Lung (tissue), 12 donors: ENCODE measurements around the gene AFF1. TPM values are rescaled to one million over a fixed set of nuclear protein-coding genes. Genes with fewer than 3 reads are reported as not detected.
A peak's percentile ranks its signal among the peaks of the same experiment; 100 is the strongest.

Source experiments
- ATAC-seq: fragments of 200-7000 bp; cut with Tn5 transposase; one replicate; pipeline ENCODE4 v1.9.1; 2020; ENCODE audit warnings: moderate number of reproducible peaks; ENCODE audit not compliant: insufficient read depth, low FRiP score
- DNase-seq, 3 donors: peaks; one replicate each; pipeline ENCODE4 v3.0.0-alpha.2; 2013 to 2017
- H3K27ac ChIP-seq, 2 donors: one replicate each; pipeline ENCODE4 v1.5.1; 2013; ENCODE audit warnings: mild to moderate bottlenecking in 2 of 2, moderate library complexity in 2 of 2, control low read depth in 1 of 2, inconsistent platforms in 1 of 2, low read depth in 1 of 2, low read length in 1 of 2
- H3K27me3 ChIP-seq, 3 donors: one replicate each; pipeline ENCODE4 v1.5.1; 2013; ENCODE audit warnings: low read length in 2 of 3; ENCODE audit not compliant: control insufficient read depth in 3 of 3, insufficient read depth in 3 of 3
- H3K36me3 ChIP-seq, 4 donors: one replicate each; pipeline ENCODE4 v1.5.1; 2013; ENCODE audit warnings: low read length in 4 of 4, mild to moderate bottlenecking in 1 of 4, moderate library complexity in 1 of 4; ENCODE audit not compliant: control insufficient read depth in 4 of 4, insufficient read depth in 4 of 4
- H3K4me1 ChIP-seq, 5 donors: one replicate each; pipeline ENCODE4 v1.5.1; 2013; ENCODE audit warnings: low read length in 5 of 5, mild to moderate bottlenecking in 2 of 5, moderate library complexity in 1 of 5; ENCODE audit not compliant: control insufficient read depth in 5 of 5, insufficient read depth in 5 of 5
- H3K4me3 ChIP-seq: one replicate; pipeline ENCODE4 v1.5.1; 2013; ENCODE audit warnings: mild to moderate bottlenecking, control low read depth, moderate library complexity
- H3K9ac ChIP-seq, 2 donors: one replicate each; pipeline ENCODE4 v1.5.1; 2013; ENCODE audit warnings: low read length in 2 of 2, control low read depth in 1 of 2; ENCODE audit not compliant: insufficient read depth in 1 of 2
- H3K9me3 ChIP-seq, 4 donors: one replicate each; pipeline ENCODE4 v1.5.1; 2013; ENCODE audit warnings: low read length in 3 of 4, mild to moderate bottlenecking in 1 of 4, moderate library complexity in 1 of 4; ENCODE audit not compliant: control insufficient read depth in 4 of 4, insufficient read depth in 3 of 4
- CTCF ChIP-seq: IDR thresholded peaks from 2 replicates; pipeline ENCODE4 v1.5.1; 2012; ENCODE audit warnings: mild to moderate bottlenecking; ENCODE audit errors: control extremely low read depth, extremely low read depth
- WGBS, 2 donors: extraction: QIAGEN DNeasy Blood & Tissue Kit; methylation state at CpG; one replicate each; pipeline ENCODE4 v1.1.7; 2013; 5-methylcytosine and 5-hydroxymethylcytosine counted together
- polyA plus RNA-seq, 2 donors: library from polyadenylated mRNA; stranded (reverse); fragments of 200-250 nt; gene quantifications; one replicate each; pipeline ENCODE4 v1.2.1, GENCODE V29; 2013
- total RNA-seq, 2 donors: library from RNA; depleted of rRNA in 1 of 2; stranded (reverse); fragments of >200 nt in 1 of 2; gene quantifications; one replicate each; pipeline ENCODE4 v1.2.1, GENCODE V29; 2014 to 2021
- donor health status: control.
- donor health status: control.
- donor health status: Bipolar disorder and iron deficiency.
- donor health status: healthy.
- donor health status: DM: yes; HTN: yes; CAD: no.

Gene AFF1
- total and polyA plus RNA-seq, 4 donors, result 9.5 to 79.0 (median 35.8) TPM

GRCh38 chr4:86944964-86945781 is 10.4 kb downstream of the AFF1 start:
- TF ChIP-seq CTCF, result no peak
- no peak for ATAC-seq
- Histone ChIP-seq H3K27ac (no peak overlapping the region), H3K9me3 (no peaks in the 10 kb centered on the region), H3K36me3 (peaks cover 0 to 2% (median 0%) of the 10 kb centered on the region in 4 donors), H3K4me1 (peaks cover 6 to 21% (median 11%) of the 10 kb centered on the region in 5 donors), H3K27me3 (no peaks in the 10 kb centered on the region), H3K9ac (no peak overlapping the region), H3K4me3 (no peak overlapping the region)
- DNase-seq, result no peak

DNA sequence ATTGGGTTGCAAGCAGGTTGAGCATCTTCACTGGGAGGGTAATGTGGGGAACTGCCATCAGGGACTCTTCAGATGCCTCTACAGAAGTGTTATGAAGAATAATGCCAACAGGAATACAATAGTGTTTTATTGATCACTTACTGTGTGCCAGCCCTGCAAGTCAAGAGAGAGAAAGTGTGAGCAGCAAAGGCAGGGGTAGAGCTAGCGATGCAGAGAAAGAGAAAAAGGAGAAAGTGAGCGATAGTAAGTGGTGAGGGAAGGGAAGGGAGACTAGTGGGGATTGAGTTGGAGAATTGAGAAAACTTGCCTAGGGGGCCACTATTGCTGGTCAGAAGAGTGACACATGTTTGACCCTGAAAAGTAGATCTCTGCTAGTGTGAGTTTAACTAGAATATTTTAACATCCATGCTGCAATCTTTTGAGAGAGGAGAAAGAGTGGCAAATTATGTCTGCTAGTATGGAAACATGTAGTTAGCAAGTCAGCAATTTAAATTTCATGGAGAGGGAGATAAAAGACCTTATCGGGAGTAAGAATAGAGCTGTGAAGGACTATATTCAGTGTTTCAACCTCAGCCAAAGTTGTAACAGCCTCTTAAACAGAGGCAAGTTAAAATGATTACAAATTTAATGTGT is 12.2 kb downstream of the AFF1 start:
- no peak for ATAC-seq
- Histone ChIP-seq H3K9me3 (no peaks in the 10 kb centered on the region), H3K4me3 (no peak overlapping the region), H3K4me1 (peaks cover 3 to 20% (median 11%) of the 10 kb centered on the region in 5 donors), H3K9ac (no peak overlapping the region), H3K36me3 (peaks cover 0 to 2% (median 1%) of the 10 kb centered on the region in 4 donors), H3K27ac (no peak overlapping the region), H3K27me3 (no peaks in the 10 kb centered on the region)
- no peak for TF ChIP-seq CTCF
- DNase-seq, result peak in 1 of 3 donors; percentile 47
- WGBS, 2 donors, result 70 to 77% methylated on average over 3 of the region's 3 CpGs

DNA sequence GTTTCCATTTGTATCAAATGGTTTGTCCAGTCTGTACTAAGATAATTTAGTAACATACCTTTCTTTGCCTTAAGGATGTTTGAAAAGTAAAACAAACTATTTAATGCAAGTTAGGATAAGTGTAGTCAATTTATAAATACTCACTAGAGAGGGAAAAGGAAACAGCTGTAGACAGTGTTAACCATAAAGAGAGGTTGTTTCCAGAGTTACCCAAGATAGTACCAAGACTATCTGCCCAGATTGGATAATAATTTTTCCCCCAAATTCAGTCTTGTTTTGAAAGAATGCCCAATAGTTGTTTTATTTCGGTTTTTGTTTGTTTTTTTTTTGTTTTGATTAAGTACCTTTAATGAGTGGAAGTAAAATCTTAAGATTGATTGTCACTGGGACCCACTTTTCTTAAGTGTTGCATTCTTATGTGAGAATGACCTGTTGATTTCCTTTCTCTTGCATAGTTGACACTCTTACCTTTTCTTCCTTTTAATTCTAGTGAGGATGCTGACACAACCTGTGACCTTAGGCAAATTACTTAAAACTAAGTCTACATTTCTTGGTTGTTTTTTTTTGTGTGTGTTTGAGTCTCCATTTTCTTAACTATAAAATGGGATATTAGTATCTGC is 12.8 kb downstream of the AFF1 start:
- no peak for TF ChIP-seq CTCF
- Histone ChIP-seq H3K9me3 (no peaks in the 10 kb centered on the region), H3K36me3 (peaks cover 0 to 2% (median 1%) of the 10 kb centered on the region in 4 donors), H3K27me3 (no peaks in the 10 kb centered on the region), H3K4me3 (no peak overlapping the region), H3K4me1 (peaks cover 3 to 14% (median 11%) of the 10 kb centered on the region in 5 donors), H3K27ac (no peak overlapping the region), H3K9ac (no peak overlapping the region)
- ATAC-seq (no peak), DNase-seq (peak in 1 of 3 donors; percentile 49)
- WGBS, 2 donors, result 6 to 12% methylated on average over 1 of the region's 1 CpG
